GM23248 (cell line): ENCODE data around the gene UBR3. TPM values are rescaled to one million over a fixed set of nuclear protein-coding genes. Genes with fewer than 3 reads are reported as not detected.
A peak's percentile ranks its signal among the peaks of the same experiment; 100 is the strongest.

Experiments used
- DNase-seq: peaks from one replicate; pipeline ENCODE4 v3.0.0-alpha.2; 2015
- H2AFZ ChIP-seq: fragments of 200-600 bp; sonication (generic); 2 replicates; pipeline ENCODE4 v1.6.1; 2016; ENCODE audit warnings: antibody characterized with exemption
- H3F3A ChIP-seq: fragments of 200-600 bp; sonication (generic); 2 replicates; pipeline ENCODE4 v1.6.1; 2016; ENCODE audit warnings: mild to moderate bottlenecking, antibody characterized with exemption, mixed run types; ENCODE audit not compliant: insufficient read depth
- H3K27ac ChIP-seq: fragments of 200-600 bp; sonication (generic); 2 replicates; pipeline ENCODE4 v1.5.1; 2016; ENCODE audit warnings: mild to moderate bottlenecking
- H3K27me3 ChIP-seq: fragments of 200-600 bp; sonication (generic); replicated peaks from 2 replicates; pipeline ENCODE4 v1.6.1; 2016; ENCODE audit warnings: mild to moderate bottlenecking; ENCODE audit not compliant: insufficient read depth
- H3K36me3 ChIP-seq: fragments of 200-600 bp; sonication (generic); 2 replicates; pipeline ENCODE4 v1.6.1; 2016; ENCODE audit warnings: low read depth, mild to moderate bottlenecking
- H3K4me1 ChIP-seq: fragments of 200-600 bp; sonication (generic); 2 replicates; pipeline ENCODE4 v1.6.1; 2016; ENCODE audit warnings: mild to moderate bottlenecking; ENCODE audit not compliant: insufficient read depth
- H3K4me2 ChIP-seq: fragments of 200-600 bp; sonication (generic); one replicate; pipeline ENCODE4 v1.6.1; 2016; ENCODE audit warnings: mild to moderate bottlenecking; ENCODE audit not compliant: unreplicated experiment
- H3K4me3 ChIP-seq: fragments of 200-600 bp; sonication (generic); 2 replicates; pipeline ENCODE4 v1.5.1; 2016; ENCODE audit warnings: mild to moderate bottlenecking
- H3K79me2 ChIP-seq: fragments of 200-600 bp; sonication (generic); 2 replicates; pipeline ENCODE4 v1.6.1; 2016; ENCODE audit warnings: mild to moderate bottlenecking; ENCODE audit not compliant: insufficient read depth
- H3K9ac ChIP-seq: fragments of 200-600 bp; sonication (generic); 2 replicates; pipeline ENCODE4 v1.6.1; 2016; ENCODE audit warnings: mild to moderate bottlenecking
- H3K9me2 ChIP-seq: fragments of 200-600 bp; sonication (generic); 2 replicates; pipeline ENCODE4 v1.6.1; 2016; ENCODE audit warnings: mixed run types, mild to moderate bottlenecking, moderate library complexity; ENCODE audit not compliant: insufficient read depth
- H3K9me3 ChIP-seq: fragments of 200-600 bp; sonication (generic); one replicate; pipeline ENCODE4 v1.6.1; 2017; ENCODE audit warnings: low read depth
- H4K20me1 ChIP-seq: fragments of 200-600 bp; sonication (generic); 2 replicates; pipeline ENCODE4 v1.6.0; 2016; ENCODE audit not compliant: insufficient read depth
- EZH2 ChIP-seq: fragments of 200-600 bp; sonication (generic); IDR thresholded peaks from 2 replicates; pipeline ENCODE4 v1.6.1; 2018; ENCODE audit warnings: antibody characterized with exemption, mild to moderate bottlenecking; ENCODE audit not compliant: insufficient read depth, poor library complexity, severe bottlenecking
- EZH2phosphoT487 ChIP-seq: fragments of 200-600 bp; sonication (generic); IDR thresholded peaks from 2 replicates; pipeline ENCODE4 v1.6.1; 2018; ENCODE audit warnings: antibody characterized with exemption, moderate library complexity, mild to moderate bottlenecking, low read depth; ENCODE audit not compliant: insufficient read depth
- WGBS, 2 experiments: methylation state at CpG; one replicate each; pipeline ENCODE4 v1.1.6; 2015 to 2017; ENCODE audit warnings: low lambda C conversion rate in 2 of 2, low coverage in 1 of 2; ENCODE audit errors: missing lambda C conversion rate in 2 of 2; 5-methylcytosine and 5-hydroxymethylcytosine counted together
- in situ Hi-C: fragments of 300-500 bp; cut with MboI; formaldehyde crosslinking; loops from 2 replicates; pipeline ENCODE4 v1.15.0; 2020
- polyA plus RNA-seq: library from polyadenylated mRNA; unstranded; fragments of >200 nt; fragmentation: Nextera tagmentation; extraction: Ambion mirVana; gene quantifications from 2 replicates; pipeline ENCODE4 v1.2.1, GENCODE V29; 2016
- total RNA-seq: library from RNA; depleted of rRNA; stranded (reverse); fragments of >200 nt; shearing (Covaris generic); gene quantifications from 2 replicates; pipeline ENCODE4 v1.2.3, GENCODE V29; 2014

Gene UBR3
- total and polyA plus RNA-seq, 2 experiments from 2014 or later, result 8.9 to 22.4 TPM

DNA sequence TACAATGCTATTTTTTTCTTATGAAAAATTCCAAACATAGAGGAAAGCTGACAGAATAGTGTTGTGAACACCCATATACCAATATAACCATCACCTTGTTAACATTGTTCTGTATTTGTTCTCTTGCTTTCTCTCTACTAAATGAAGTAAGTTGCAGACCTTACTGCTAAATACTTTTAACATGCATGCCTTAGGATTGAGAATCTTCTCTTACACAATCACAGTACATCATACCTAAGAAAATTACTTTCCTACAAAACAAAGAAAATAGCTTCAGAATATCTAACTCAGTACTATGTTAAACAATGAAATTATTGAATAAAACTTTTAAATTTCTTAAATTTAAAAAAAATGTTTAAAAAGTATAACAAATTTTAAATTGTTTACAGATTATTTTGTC lies 136.5 kb downstream of the UBR3 start:
- peaks cover 16% of the 10 kb centered on the region for H3K79me2 ChIP-seq
- no peak overlapping the region for H3K9ac ChIP-seq
- TF ChIP-seq EZH2phosphoT487, result no peak
- no peak for TF ChIP-seq EZH2
- H3K27me3 ChIP-seq, result no peaks in the 10 kb centered on the region
- DNase-seq, result peak; percentile 54
- no peaks in the 10 kb centered on the region for H3K9me3 ChIP-seq
- H3K4me3 ChIP-seq, result no peak overlapping the region
- H2AFZ ChIP-seq, result no peak overlapping the region
- H3K4me2 ChIP-seq, result no peak overlapping the region
- H3K27ac ChIP-seq, result 0 out of 2 replicates have a peak overlapping the region, but pooled peaks have one; percentile 14
- H3K36me3 ChIP-seq, result peaks cover 18% of the 10 kb centered on the region
- H4K20me1 ChIP-seq, result no peaks in the 10 kb centered on the region
- in situ Hi-C loops, result no loop called here
- peaks cover 17% of the 10 kb centered on the region for H3F3A ChIP-seq
- H3K4me1 ChIP-seq, result peaks cover 42% of the 10 kb centered on the region
- no peaks in the 10 kb centered on the region for H3K9me2 ChIP-seq

DNA sequence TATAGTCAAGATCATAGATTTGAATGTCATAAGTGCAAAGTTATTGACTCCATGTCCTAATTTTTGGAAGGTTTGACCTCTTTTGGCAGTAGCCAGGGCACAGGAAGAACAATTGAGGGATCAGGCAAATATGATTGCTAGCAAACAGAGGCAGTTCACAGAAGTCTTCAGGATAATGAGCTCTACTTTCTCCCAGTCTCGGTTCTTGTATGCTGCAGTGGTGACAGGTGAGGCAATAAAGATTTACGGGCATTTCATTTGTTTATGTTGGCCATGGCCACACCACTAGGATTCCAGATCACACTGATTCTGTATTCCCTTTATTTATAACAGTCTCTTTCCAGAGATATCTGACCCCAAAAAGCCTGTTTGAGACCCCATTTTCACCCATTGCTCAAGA lies 137.5 kb downstream of the UBR3 start:
- H3K27me3 ChIP-seq, result no peaks in the 10 kb centered on the region
- H3K9me2 ChIP-seq, result no peaks in the 10 kb centered on the region
- H3K4me1 ChIP-seq, result peaks cover 42% of the 10 kb centered on the region
- no peak for DNase-seq
- no peak overlapping the region for H3K27ac ChIP-seq
- 46 to 55% methylated on average over 2 of the region's 2 CpGs for WGBS, 2 experiments
- H2AFZ ChIP-seq, result no peak overlapping the region
- H3K36me3 ChIP-seq, result peaks cover 11% of the 10 kb centered on the region
- peaks cover 16% of the 10 kb centered on the region for H3K79me2 ChIP-seq
- TF ChIP-seq EZH2 (no peak), EZH2phosphoT487 (no peak)
- no peak overlapping the region for H3K9ac ChIP-seq
- no peak overlapping the region for H3K4me3 ChIP-seq
- peaks cover 17% of the 10 kb centered on the region for H3F3A ChIP-seq
- H3K4me2 ChIP-seq, result no peak overlapping the region
- no peaks in the 10 kb centered on the region for H4K20me1 ChIP-seq
- in situ Hi-C loops, result no loop called here
- no peaks in the 10 kb centered on the region for H3K9me3 ChIP-seq

DNA sequence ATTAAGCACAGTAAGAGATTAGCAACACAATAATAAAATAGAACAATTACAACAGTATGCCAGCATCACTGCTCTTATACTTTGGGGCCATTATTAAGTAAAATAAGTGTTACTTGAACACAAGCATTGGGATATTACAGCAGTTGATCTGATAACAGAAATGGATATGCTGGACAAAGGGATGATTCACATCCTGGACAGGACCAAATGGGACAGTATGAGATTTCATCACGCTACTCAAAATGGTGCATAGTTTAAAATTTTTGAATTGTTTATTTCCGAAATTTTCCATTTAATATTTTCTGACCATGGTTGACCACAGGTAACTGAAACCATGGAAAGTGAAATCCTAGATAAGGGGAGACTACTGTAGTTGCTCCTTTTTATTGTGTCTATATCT lies 138.2 kb downstream of the UBR3 start:
- peaks cover 42% of the 10 kb centered on the region for H3K4me1 ChIP-seq
- H3F3A ChIP-seq, result peaks cover 17% of the 10 kb centered on the region
- peaks cover 11% of the 10 kb centered on the region for H3K36me3 ChIP-seq
- peak; percentile 22 for DNase-seq
- H3K9ac ChIP-seq, result no peak overlapping the region
- no peak for TF ChIP-seq EZH2phosphoT487
- no peak for TF ChIP-seq EZH2
- no peaks in the 10 kb centered on the region for H3K9me3 ChIP-seq
- H2AFZ ChIP-seq, result no peak overlapping the region
- peaks cover 16% of the 10 kb centered on the region for H3K79me2 ChIP-seq
- no peaks in the 10 kb centered on the region for H3K9me2 ChIP-seq
- H3K4me3 ChIP-seq, result no peak overlapping the region
- no peak overlapping the region for H3K4me2 ChIP-seq
- in situ Hi-C loops, result no loop called here
- H4K20me1 ChIP-seq, result no peaks in the 10 kb centered on the region
- H3K27ac ChIP-seq, result no peak overlapping the region
- 82 to 86% methylated on average over 2 of the region's 2 CpGs for WGBS, 2 experiments
- no peaks in the 10 kb centered on the region for H3K27me3 ChIP-seq

DNA sequence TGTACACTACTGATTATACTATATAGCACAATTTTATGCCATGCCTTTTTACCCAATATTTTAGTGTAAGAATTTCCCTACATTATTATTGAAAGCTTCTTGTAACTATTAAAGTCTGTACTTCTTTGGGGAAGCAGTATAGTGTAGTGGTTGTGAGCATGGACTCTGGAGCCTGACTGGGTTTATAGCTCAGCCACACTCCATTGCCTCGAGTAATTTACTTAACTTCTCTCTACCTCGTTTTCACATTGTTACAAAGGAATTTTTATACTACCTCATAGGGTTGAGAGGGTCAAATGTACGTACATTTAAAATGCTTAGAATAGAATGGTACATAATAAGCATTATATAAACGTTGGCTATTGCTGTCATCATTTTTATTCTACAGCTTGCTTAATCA lies 139.2 kb downstream of the UBR3 start:
- Histone ChIP-seq H3K36me3 (peaks cover 11% of the 10 kb centered on the region), H3K4me3 (no peak overlapping the region), H3F3A (peaks cover 11% of the 10 kb centered on the region), H3K27ac (no peak overlapping the region), H3K79me2 (peaks cover 16% of the 10 kb centered on the region), H3K9ac (no peak overlapping the region), H3K9me3 (no peaks in the 10 kb centered on the region), H3K4me1 (peaks cover 39% of the 10 kb centered on the region), H2AFZ (no peak overlapping the region), H3K27me3 (no peaks in the 10 kb centered on the region), H4K20me1 (no peaks in the 10 kb centered on the region), H3K4me2 (no peak overlapping the region), H3K9me2 (no peaks in the 10 kb centered on the region)
- TF ChIP-seq EZH2phosphoT487 (no peak), EZH2 (no peak)
- 85 to 88% methylated on average over 4 of the region's 4 CpGs for WGBS, 2 experiments
- in situ Hi-C loops, result no loop called here
- no peak for DNase-seq

DNA sequence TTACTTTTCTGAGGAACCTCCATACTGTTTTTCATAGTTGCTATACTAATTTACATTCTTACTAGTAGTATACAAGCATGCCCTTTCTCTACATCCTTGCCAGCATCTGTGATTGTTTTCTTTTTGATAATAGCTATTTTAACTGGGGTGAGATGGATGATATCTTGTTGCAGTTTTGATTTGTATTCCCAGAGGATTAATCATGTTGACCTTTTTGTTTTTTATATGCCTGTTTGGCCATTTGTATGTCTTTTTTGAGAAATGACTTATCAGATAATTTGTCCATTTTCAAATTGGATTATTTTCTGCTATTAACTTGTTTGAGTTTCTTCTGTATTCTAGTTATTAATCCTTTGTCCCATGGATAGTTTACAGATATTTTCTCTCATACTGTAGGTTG lies 141.5 kb downstream of the UBR3 start:
- Histone ChIP-seq H3K9ac (no peak overlapping the region), H3K79me2 (peaks cover 6% of the 10 kb centered on the region; the same call in 1 of the 2 replicates), H3K27me3 (no peaks in the 10 kb centered on the region), H3K9me3 (no peaks in the 10 kb centered on the region), H4K20me1 (no peaks in the 10 kb centered on the region), H2AFZ (no peak overlapping the region), H3F3A (peaks cover 3% of the 10 kb centered on the region; the same call in 1 of the 2 replicates), H3K27ac (no peak overlapping the region), H3K9me2 (no peaks in the 10 kb centered on the region), H3K4me2 (no peak overlapping the region), H3K4me3 (no peak overlapping the region), H3K4me1 (peaks cover 19% of the 10 kb centered on the region), H3K36me3 (peaks cover 11% of the 10 kb centered on the region)
- no peak for TF ChIP-seq EZH2phosphoT487
- no peak for TF ChIP-seq EZH2
- in situ Hi-C loops, result no loop called here
- no peak for DNase-seq
